HG03354 (cell line): ENCODE data around the gene CCDC70.

Experiments
- ATAC-seq: cut with Tn5 transposase; IDR thresholded peaks from one replicate; pipeline ENCODE4 v1.9.1; 2021; ENCODE audit warnings: mild to moderate bottlenecking; ENCODE audit not compliant: unreplicated experiment, poor library complexity, severe bottlenecking

Gene CCDC70

GRCh38 chr13:51856027-51856736 is 5.6 kb upstream of the CCDC70 start:
- no peak for ATAC-seq

GRCh38 chr13:51856998-51857397 is 4.8 kb upstream of the CCDC70 start:
- no peak for ATAC-seq

- ATAC-seq = no peak
Observed at GRCh38 chr13:51858433-51859247, 3.1 kb upstream of the CCDC70 start.

- no peak for ATAC-seq
Observed at GRCh38 chr13:51862957-51863356, 1.2 kb downstream of the CCDC70 start.

- ATAC-seq = no peak
Observed at GRCh38 chr13:51865838-51866237, 4.1 kb downstream of the CCDC70 start.

- no peak for ATAC-seq
Observed at GRCh38 chr13:51867062-51867461, 5.3 kb downstream of the CCDC70 start.

- ATAC-seq = no peak
Observed at GRCh38 chr13:51869916-51870315, 8.1 kb downstream of the CCDC70 start.

GRCh38 chr13:51870616-51871015 is 8.8 kb downstream of the CCDC70 start:
- no peak for ATAC-seq

- ATAC-seq = no peak
Observed at GRCh38 chr13:51873117-51873798, 11.5 kb downstream of the CCDC70 start.

- no peak for ATAC-seq
Observed at GRCh38 chr13:51873837-51874236, 12.1 kb downstream of the CCDC70 start.

- ATAC-seq = no peak
Observed at GRCh38 chr13:51874651-51875050, 12.9 kb downstream of the CCDC70 start.

GRCh38 chr13:51879133-51879532 is 17.4 kb downstream of the CCDC70 start:
- ATAC-seq = no peak

GRCh38 chr13:51881296-51881695 is 19.5 kb downstream of the CCDC70 start:
- ATAC-seq = no peak

GRCh38 chr13:51882570-51883225 is 20.9 kb downstream of the CCDC70 start:
- ATAC-seq = no peak

- ATAC-seq = no peak
Observed at GRCh38 chr13:51883226-51883600, 21.4 kb downstream of the CCDC70 start.

GRCh38 chr13:51885651-51886050 is 23.9 kb downstream of the CCDC70 start:
- no peak for ATAC-seq

- ATAC-seq = no peak
Observed at GRCh38 chr13:51887468-51887867, 25.7 kb downstream of the CCDC70 start.

GRCh38 chr13:51892657-51893056 is 30.9 kb downstream of the CCDC70 start:
- ATAC-seq = no peak

GRCh38 chr13:51894239-51894638 is 32.5 kb downstream of the CCDC70 start:
- ATAC-seq = no peak
